HEK293T (cell line): ENCODE measurements around the gene HHLA2.

Experiments
- ARNT ChIP-seq: fragments of 450-650 bp; IDR thresholded peaks from 2 replicates; pipeline ENCODE4 v1.6.1; 2017; ENCODE audit warnings: mild to moderate bottlenecking
- ELF4 ChIP-seq: fragments of 450-650 bp; IDR thresholded peaks from 2 replicates; pipeline ENCODE4 v1.6.1; 2017; ENCODE audit warnings: antibody characterized with exemption
- SP1 ChIP-seq: fragments of 450-650 bp; IDR thresholded peaks from 2 replicates; pipeline ENCODE4 v1.6.1; 2017
- SUZ12 ChIP-seq: fragments of 450-650 bp; IDR thresholded peaks from 2 replicates; pipeline ENCODE4 v1.6.1; 2016; ENCODE audit warnings: mild to moderate bottlenecking
- TARDBP ChIP-seq: fragments of 450-650 bp; IDR thresholded peaks from 2 replicates; pipeline ENCODE4 v1.6.1; 2016

DNA sequence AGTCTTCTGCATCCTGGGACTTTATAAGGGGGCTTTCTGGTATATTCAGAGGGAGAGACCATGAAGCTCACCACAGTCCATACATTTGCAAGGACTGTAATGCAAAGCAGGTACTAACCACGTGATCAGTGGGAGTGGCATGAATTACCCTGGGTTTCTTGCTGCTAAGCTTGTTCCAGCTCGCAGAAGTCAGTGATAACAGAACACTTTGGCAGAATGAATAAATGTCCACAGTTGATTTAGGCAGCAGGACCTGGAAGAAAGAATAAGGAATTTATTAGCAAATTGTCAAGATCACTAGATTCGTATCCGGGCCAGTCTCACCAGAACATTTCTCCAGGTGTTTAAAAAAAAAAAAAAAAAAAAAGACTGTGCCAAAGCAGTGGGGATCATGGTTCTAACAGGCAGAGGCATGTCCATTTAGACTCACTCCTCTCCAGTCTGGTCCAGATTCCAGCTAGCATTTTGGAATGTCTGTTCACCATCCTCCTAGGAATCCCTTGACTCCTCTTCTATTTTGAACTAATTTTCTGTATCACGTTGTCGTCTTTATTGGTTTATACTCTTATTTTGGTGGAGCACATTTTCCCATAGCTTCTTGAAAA is 24.5 kb downstream of the HHLA2 start:
- TF ChIP-seq SUZ12 (no peak), SP1 (no peak), ELF4 (no peak), ARNT (no peak), TARDBP (no peak)
